ENCODE data around the gene HYAL4. TPM values are rescaled to one million over a fixed set of nuclear protein-coding genes. Genes with fewer than 3 reads are reported as not detected.
"Not testable (repeated sequence)": the region's sequence is repeated elsewhere in the genome, so short reads cannot be mapped to it uniquely, and the experiment has no call there.

Gene HYAL4
- total RNA-seq, 1 donor from 2014 or later, result not detected

- H3K36me3 Mint-ChIP-seq (ENCODE audit: low read depth), result no peaks in the 10 kb centered on the region
- intact Hi-C loops (cut with micrococcal nuclease), result no loop called here
Observed at GRCh38 chr7:123888192-123888591, 43.2 kb downstream of the HYAL4 start.

GRCh38 chr7:123894753-123895152 is 49.8 kb downstream of the HYAL4 start:
- H3K4me1 Mint-ChIP-seq; H3K9me3 Mint-ChIP-seq; DNase-seq; H3K27ac Mint-ChIP-seq; H3K27me3 Mint-ChIP-seq; intact Hi-C loops (cut with micrococcal nuclease); H3K36me3 Mint-ChIP-seq (ENCODE audit: low read depth); H3K4me3 Mint-ChIP-seq: not testable (repeated sequence)

More at GRCh38 chr7:123888192-123888591, 43.2 kb downstream of the HYAL4 start:
- no peak for DNase-seq
- Mint-ChIP-seq H3K4me3 (no peak overlapping the region), H3K27me3 (peaks cover 7% of the 10 kb centered on the region), H3K27ac (no peak overlapping the region), H3K4me1 (no peaks in the 10 kb centered on the region), H3K9me3 (no peaks in the 10 kb centered on the region)

GRCh38 chr7:123901101-123901500 is 56.1 kb downstream of the HYAL4 start:
- intact Hi-C loops (cut with micrococcal nuclease), result no loop called here
- no peaks in the 10 kb centered on the region for H3K36me3 Mint-ChIP-seq (ENCODE audit: low read depth)
- no peaks in the 10 kb centered on the region for H3K9me3 Mint-ChIP-seq
- no peaks in the 10 kb centered on the region for H3K27me3 Mint-ChIP-seq
- H3K4me1 Mint-ChIP-seq, result no peaks in the 10 kb centered on the region
- DNase-seq, result no peak
- H3K4me3 Mint-ChIP-seq, result no peak overlapping the region
- no peak overlapping the region for H3K27ac Mint-ChIP-seq

- no peak for DNase-seq
- H3K27ac Mint-ChIP-seq, result no peak overlapping the region
- no peaks in the 10 kb centered on the region for H3K36me3 Mint-ChIP-seq (ENCODE audit: low read depth)
- intact Hi-C loops (cut with micrococcal nuclease), result no loop called here
- no peak overlapping the region for H3K4me3 Mint-ChIP-seq
- H3K27me3 Mint-ChIP-seq, result no peaks in the 10 kb centered on the region
- H3K9me3 Mint-ChIP-seq, result no peaks in the 10 kb centered on the region
- H3K4me1 Mint-ChIP-seq, result no peaks in the 10 kb centered on the region
Observed at GRCh38 chr7:123905714-123906113, 60.7 kb downstream of the HYAL4 start.

DNA sequence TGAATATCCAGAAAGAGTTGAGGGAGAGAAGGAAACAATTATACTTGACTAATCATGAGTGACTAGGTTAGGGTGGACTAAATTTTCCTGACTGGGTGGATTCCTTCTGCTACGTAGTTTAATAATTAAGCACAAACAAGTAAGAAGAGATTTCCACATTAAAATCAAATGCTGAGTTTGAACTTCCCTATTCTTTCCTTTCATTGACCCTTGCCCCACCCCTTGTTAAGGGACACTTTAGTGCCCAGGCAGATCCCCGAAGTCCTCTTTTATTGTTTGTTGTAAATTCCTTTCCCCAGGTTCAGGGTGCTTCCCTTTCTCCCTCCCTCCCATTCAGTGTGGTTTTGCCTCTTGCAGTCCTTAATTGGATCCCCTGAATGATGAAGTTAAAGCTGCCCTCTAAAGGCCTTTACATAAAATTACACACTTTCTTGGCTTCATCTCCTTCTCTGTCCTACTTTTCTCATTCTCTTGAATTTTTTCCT is 71.3 kb downstream of the HYAL4 start:
- H3K36me3 Mint-ChIP-seq (ENCODE audit: low read depth), result no peaks in the 10 kb centered on the region
- no peaks in the 10 kb centered on the region for H3K27me3 Mint-ChIP-seq
- H3K4me1 Mint-ChIP-seq, result no peaks in the 10 kb centered on the region
- DNase-seq, result no peak
- no peak overlapping the region for H3K27ac Mint-ChIP-seq
- intact Hi-C loops (cut with micrococcal nuclease), result no loop called here
- no peak overlapping the region for H3K4me3 Mint-ChIP-seq
- no peaks in the 10 kb centered on the region for H3K9me3 Mint-ChIP-seq

GRCh38 chr7:123917878-123918277 is 72.9 kb downstream of the HYAL4 start:
- intact Hi-C loops (cut with micrococcal nuclease), result no loop called here
- H3K4me3 Mint-ChIP-seq, result no peak overlapping the region
- no peak overlapping the region for H3K27ac Mint-ChIP-seq
- no peaks in the 10 kb centered on the region for H3K4me1 Mint-ChIP-seq
- DNase-seq, result no peak
- H3K36me3 Mint-ChIP-seq (ENCODE audit: low read depth), result no peaks in the 10 kb centered on the region
- H3K27me3 Mint-ChIP-seq, result no peaks in the 10 kb centered on the region
- H3K9me3 Mint-ChIP-seq, result no peaks in the 10 kb centered on the region

DNA sequence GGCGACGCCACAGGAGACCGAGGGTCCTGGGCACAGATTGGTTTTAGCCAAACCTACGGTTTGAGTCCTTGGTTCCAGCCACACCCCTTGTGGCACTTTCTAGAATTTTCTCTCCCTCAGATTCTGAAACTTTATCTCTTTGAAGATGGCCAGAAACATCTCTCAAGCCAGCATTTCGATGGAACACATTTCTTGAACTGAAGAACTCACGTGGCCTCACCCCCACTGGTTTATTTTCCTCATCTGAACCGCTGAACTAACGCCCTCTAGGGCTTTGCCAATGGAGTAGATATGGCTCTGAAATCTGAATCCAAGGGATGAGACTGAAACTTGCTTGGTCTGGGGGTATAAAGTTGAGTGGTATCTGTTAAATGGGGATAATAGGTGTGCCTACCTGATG is 73.3 kb downstream of the HYAL4 start:
- Mint-ChIP-seq H3K27ac (no peak overlapping the region), H3K4me1 (no peaks in the 10 kb centered on the region), H3K27me3 (no peaks in the 10 kb centered on the region), H3K36me3 (ENCODE audit: low read depth) (no peaks in the 10 kb centered on the region), H3K9me3 (no peaks in the 10 kb centered on the region), H3K4me3 (no peak overlapping the region)
- intact Hi-C loops (cut with micrococcal nuclease), result no loop called here
- DNase-seq, result no peak

GRCh38 chr7:123923599-123923998 is 78.6 kb downstream of the HYAL4 start:
- H3K9me3 Mint-ChIP-seq, result no peaks in the 10 kb centered on the region
- no peaks in the 10 kb centered on the region for H3K4me1 Mint-ChIP-seq
- H3K4me3 Mint-ChIP-seq, result no peak overlapping the region
- no peak overlapping the region for H3K27ac Mint-ChIP-seq
- no peaks in the 10 kb centered on the region for H3K27me3 Mint-ChIP-seq
- intact Hi-C loops (cut with micrococcal nuclease), result no loop called here
- no peaks in the 10 kb centered on the region for H3K36me3 Mint-ChIP-seq (ENCODE audit: low read depth)
- no peak for DNase-seq

DNA sequence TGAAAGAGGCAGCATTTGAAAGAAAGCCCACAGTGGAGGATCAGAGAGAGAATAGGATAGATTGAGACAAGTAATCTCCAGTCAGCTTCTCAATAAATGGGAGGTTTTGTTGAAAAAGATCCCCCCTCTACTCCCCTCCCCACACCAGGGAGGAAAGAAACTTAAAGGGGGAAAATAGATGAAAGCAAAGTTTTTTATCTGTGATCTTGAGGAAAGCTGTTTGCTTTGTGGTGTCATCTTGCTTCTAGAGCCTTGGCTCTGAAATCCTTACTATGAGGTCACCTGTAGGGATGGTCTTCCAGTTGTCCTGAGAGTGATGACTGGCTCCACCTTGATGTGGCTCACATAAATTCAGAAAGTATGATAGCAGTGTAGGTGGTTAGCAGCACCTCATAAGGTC is 80.0 kb downstream of the HYAL4 start, which contains the start of gene SPAM1:
Gene SPAM1 (plus strand): TSS at position 301 of the 400 bp plus-strand sequence. CDS start 28,330 bp downstream, outside the sequence.
- H3K27me3 Mint-ChIP-seq, result no peaks in the 10 kb centered on the region
- H3K4me3 Mint-ChIP-seq, result no peak within 1 kb of the TSS
- H3K9me3 Mint-ChIP-seq, result no peaks in the 10 kb centered on the region
- no peaks in the 10 kb centered on the region for H3K4me1 Mint-ChIP-seq
- no peaks in the 10 kb centered on the region for H3K36me3 Mint-ChIP-seq (ENCODE audit: low read depth)
- intact Hi-C loops (cut with micrococcal nuclease), result no loop called here
- DNase-seq, result no peak
- H3K27ac Mint-ChIP-seq, result no peak within 1 kb of the TSS

Other genes with a start within 250 kb of the HYAL4 start
- gene ASB15, start 243.3 kb upstream of the HYAL4 start, total RNA-seq, result not detected in 2 replicates
- not detected in 2 replicates for gene LMOD2, start 189.3 kb upstream of the HYAL4 start, total RNA-seq
- gene WASL, start 96.2 kb upstream of the HYAL4 start, total RNA-seq, result 6.4 and 6.7 TPM in 2 replicates
- not detected in 2 replicates for gene SPAM1, start 80.1 kb downstream of the HYAL4 start, total RNA-seq
- not detected in 2 replicates for gene TMEM229A, start 187.9 kb downstream of the HYAL4 start, total RNA-seq